BJ (cell line): Measurements from ENCODE around the gene ELL3. TPM values are rescaled to one million over a fixed set of nuclear protein-coding genes. Genes with fewer than 3 reads are reported as not detected.

Experiments
- CTCF ChIA-PET: fragments of 350-600 bp; formaldehyde crosslinking; extraction: SDS; loops from one replicate; lab custom pipeline; 2021; ENCODE audit warnings: antibody characterized with exemption, inconsistent platforms; lab: Yijun Ruan, JAX
- POLR2A ChIA-PET: fragments of 300-600 bp; sonication (Branson Sonifier 250); formaldehyde crosslinking; extraction: SDS; loops from one replicate; lab custom pipeline; 2021; ENCODE audit warnings: antibody characterized with exemption; lab: Charles Lee
- DNase-seq: peaks from one replicate; pipeline ENCODE4 v3.0.0-alpha.2; 2011; ENCODE audit warnings: low read depth
- H3K27me3 ChIP-seq: 2 replicates; pipeline ENCODE4 v1.6.0; 2011; ENCODE audit warnings: low read length; ENCODE audit not compliant: control insufficient read depth, insufficient read depth
- H3K36me3 ChIP-seq: 2 replicates; pipeline ENCODE4 v1.5.1; 2011; ENCODE audit warnings: low read length; ENCODE audit not compliant: control insufficient read depth, insufficient read depth
- H3K4me3 ChIP-seq: 2 replicates; pipeline ENCODE4 v1.5.1; 2011; ENCODE audit warnings: low read depth, mild to moderate bottlenecking, control low read depth, low read length
- polyA plus RNA-seq: library from polyadenylated mRNA; depleted of rRNA; stranded (reverse); fragments of >200 nt; gene quantifications from 2 replicates; pipeline ENCODE4 v1.2.3, GENCODE V29; 2011
- TF ChIP-seq, protein P1 (sequence below): IDR thresholded peaks from 2 replicates; pipeline ENCODE4 v1.5.1; 2011; ENCODE audit warnings: low read depth, mild to moderate bottlenecking, control low read depth, inconsistent platforms, low read length, moderate library complexity; ENCODE audit not compliant: insufficient read depth

The ELL3 gene
- polyA plus RNA-seq, 1 experiment, result 2.0 TPM

DNA sequence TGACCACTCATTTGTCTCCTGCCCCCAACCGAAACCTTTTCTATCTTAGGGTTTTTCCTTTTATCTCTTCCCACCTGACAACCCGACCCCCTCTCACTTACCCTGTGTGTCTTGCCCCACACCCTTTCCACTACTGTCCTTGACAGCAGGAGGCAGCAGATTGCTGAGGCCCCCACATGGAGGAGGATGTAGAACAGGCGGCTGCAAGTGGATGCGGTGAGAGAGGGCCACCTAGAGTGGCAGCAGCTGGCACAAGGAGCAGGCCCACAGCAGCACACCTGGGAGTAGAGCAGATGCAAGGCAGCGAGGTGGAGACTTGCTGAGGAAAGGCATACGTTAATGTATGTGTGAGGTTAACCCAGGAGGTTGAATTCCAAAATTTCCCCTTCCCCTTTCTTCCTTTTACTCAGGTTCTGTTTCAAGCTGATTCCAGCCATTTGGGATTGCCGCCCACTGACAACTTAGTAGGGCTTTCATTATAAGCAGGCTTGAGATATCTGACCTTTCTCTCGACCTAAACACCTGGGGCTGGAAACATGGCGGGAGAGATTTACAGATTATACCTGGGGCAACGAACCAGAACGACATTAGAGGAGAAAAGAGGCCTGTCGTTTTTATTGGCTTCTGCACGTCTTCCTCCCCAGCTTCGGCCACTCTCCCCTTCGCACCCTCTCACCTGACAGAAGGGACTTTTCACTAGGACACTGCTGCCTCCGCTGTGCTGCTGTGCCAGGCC, 22.6 kb upstream of the ELL3 start:
- POLR2A ChIA-PET, result no interaction called here
- Histone ChIP-seq H3K4me3 (no peak overlapping the region), H3K36me3 (peaks cover 19% of the 10 kb centered on the region), H3K27me3 (no peaks in the 10 kb centered on the region)
- CTCF ChIA-PET, result interaction anchor here (1.2 to 1.5 kb wide), 2 partner anchors 8 to 23 kb away, joined by 3 to 4 read pairs; partner anchors contain the start of gene ELL3
- TF ChIP-seq, protein P1, sequence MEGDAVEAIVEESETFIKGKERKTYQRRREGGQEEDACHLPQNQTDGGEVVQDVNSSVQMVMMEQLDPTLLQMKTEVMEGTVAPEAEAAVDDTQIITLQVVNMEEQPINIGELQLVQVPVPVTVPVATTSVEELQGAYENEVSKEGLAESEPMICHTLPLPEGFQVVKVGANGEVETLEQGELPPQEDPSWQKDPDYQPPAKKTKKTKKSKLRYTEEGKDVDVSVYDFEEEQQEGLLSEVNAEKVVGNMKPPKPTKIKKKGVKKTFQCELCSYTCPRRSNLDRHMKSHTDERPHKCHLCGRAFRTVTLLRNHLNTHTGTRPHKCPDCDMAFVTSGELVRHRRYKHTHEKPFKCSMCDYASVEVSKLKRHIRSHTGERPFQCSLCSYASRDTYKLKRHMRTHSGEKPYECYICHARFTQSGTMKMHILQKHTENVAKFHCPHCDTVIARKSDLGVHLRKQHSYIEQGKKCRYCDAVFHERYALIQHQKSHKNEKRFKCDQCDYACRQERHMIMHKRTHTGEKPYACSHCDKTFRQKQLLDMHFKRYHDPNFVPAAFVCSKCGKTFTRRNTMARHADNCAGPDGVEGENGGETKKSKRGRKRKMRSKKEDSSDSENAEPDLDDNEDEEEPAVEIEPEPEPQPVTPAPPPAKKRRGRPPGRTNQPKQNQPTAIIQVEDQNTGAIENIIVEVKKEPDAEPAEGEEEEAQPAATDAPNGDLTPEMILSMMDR, result no peak
- DNase-seq, result no peak

- TF ChIP-seq, protein P1, result no peak
- H3K27me3 ChIP-seq, result no peaks in the 10 kb centered on the region
- H3K36me3 ChIP-seq, result peaks cover 29% of the 10 kb centered on the region
- CTCF ChIA-PET, result interaction anchor here (1.1 to 1.6 kb wide), 2 partner anchors 8 to 27 kb away, joined by 5 read pairs; no protein-coding TSS in a partner anchor
- no peak overlapping the region for H3K4me3 ChIP-seq
- no peak for DNase-seq
- POLR2A ChIA-PET, result interaction anchor here (0.6 kb wide), 1 partner anchor 20 kb away, joined by 8 read pairs; no protein-coding TSS in a partner anchor
Measured at GRCh38 chr15:43796566-43796965, 19.8 kb upstream of the ELL3 start.

DNA sequence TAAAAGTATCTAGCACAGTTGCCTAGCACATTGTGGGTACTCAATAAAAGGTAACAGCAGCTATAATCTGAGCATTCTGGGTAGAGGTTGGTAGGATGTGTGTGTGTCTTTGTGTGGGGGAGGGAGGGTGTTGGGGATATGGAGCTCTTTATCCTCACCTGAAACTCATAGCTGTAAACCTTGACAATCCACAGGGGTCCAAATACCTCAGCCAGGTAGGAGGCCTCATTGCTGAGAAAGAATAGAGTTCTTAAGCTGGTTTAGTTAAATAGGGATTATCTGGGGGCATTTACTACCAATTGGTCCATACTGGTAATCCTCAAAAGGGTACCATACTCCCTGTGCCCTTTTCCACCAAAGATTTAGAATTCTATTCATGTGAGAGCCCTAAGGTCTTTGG, 19.2 kb upstream of the ELL3 start:
- Histone ChIP-seq H3K27me3 (no peaks in the 10 kb centered on the region), H3K4me3 (no peak overlapping the region), H3K36me3 (peaks cover 29% of the 10 kb centered on the region)
- TF ChIP-seq, protein P1, result no peak
- DNase-seq, result no peak
- CTCF ChIA-PET, result interaction anchor here (1.6 kb wide), 1 partner anchor 26 kb away, joined by 5 read pairs; no protein-coding TSS in a partner anchor
- POLR2A ChIA-PET, result no interaction called here

GRCh38 chr15:43795197-43795596, 18.4 kb upstream of the ELL3 start:
- no peak for DNase-seq
- CTCF ChIA-PET, result interaction anchor here (1.6 to 2.8 kb wide), 2 partner anchors 18 to 25 kb away, joined by 5 to 11 read pairs; partner anchors contain the start of gene ELL3
- Histone ChIP-seq H3K4me3 (no peak overlapping the region), H3K27me3 (no peaks in the 10 kb centered on the region), H3K36me3 (peaks cover 29% of the 10 kb centered on the region)
- TF ChIP-seq, protein P1, result no peak
- POLR2A ChIA-PET, result no interaction called here

DNA sequence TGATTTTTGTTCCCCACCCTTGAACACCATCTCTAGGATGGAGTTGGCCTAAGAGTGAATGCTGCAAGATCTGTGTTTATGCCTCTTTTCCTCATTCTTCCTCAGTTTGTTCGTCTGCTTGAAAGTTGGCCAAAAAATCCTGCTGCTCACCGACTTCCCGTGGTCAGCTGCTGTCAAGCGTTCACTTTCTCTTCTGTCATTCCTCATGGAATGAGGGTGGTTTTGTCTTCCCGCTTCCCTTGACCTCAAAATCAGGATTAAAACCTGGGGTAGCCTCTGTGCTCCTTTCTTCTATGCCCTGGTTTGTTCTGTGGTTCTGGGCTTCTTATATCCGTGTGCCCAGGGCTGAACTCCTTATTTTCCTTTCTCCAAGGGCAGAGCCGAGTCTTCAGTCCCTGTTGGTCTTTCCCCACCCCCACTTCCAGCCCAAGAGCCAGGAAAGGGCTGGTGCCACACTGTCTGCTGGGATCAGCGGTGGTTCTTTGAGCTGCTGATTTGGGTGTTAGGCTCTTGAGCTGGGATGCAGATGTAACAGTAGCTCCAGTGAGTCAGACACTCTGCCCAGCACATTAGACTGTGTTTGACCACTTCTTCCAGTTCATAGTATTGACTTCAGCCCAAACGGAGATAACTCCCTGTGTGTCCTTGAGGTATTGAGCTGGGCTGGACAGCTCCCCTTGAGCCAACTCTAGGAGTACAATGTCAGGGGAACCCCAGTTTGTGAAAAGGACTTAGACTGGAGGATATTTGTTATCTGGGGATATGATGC, 17.7 kb upstream of the ELL3 start:
- ChIA-PET CTCF (interaction anchor here (2.8 kb wide), 1 partner anchor 17 kb away, joined by 11 read pairs; the partner anchor contains the start of gene ELL3), POLR2A (no interaction called here)
- peaks cover 25% of the 10 kb centered on the region for H3K36me3 ChIP-seq
- TF ChIP-seq, protein P1, result no peak
- DNase-seq, result no peak
- no peak overlapping the region for H3K4me3 ChIP-seq
- H3K27me3 ChIP-seq, result no peaks in the 10 kb centered on the region
